GM21526 (cell line): ENCODE data around the gene BSG.
A peak's percentile ranks its signal among the peaks of the same experiment; 100 is the strongest.

Source experiments
- ATAC-seq: cut with Tn5 transposase; IDR thresholded peaks from one replicate; pipeline ENCODE4 v1.9.1; 2021; ENCODE audit warnings: moderate library complexity; ENCODE audit not compliant: unreplicated experiment, low FRiP score

The BSG gene

GRCh38 chr19:570937-571565 lies 1.3 kb upstream of the BSG start:
- ATAC-seq, result no peak

GRCh38 chr19:571566-571974 lies 826 bp upstream of the BSG start:
- ATAC-seq, result no peak

DNA sequence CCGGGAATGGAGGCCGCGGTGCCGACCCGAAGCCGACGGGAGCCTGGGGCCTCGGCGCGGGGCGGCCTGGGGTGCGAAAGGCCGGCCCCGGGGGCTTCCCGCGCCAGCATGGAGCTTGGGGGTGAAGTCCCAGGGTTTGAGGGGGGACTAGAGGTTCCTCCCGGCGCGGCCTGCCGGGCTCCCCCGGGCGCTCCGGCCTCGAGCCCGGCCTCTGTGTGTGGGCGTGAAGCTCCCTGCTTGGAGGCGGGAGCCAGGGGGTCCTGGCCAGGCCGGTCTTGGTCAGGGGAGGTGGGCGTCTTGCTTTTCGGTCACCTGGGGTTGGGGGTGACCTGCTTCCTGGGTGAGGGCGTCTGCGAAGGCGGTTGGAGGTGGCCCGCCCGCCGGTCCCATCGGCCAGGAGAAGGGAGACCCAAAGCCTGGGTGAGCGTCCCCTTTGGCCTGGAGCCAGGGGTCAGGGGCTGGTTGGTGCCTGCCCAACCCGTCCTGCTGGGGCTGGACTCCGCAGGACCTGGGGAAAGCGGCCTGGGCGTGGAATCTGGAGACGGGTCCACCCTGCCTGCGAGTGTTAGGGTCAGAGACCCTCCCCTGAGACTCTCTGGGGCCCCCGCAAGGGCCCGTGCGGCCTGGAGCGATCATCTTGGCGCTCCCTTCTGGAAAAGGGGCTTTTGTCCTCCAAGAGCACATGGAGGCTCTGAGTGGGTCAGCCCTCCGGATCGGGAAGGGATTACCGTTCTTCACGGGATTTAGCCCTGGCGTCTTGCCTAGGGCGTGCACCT lies 535 bp downstream of the BSG start:
- peak; percentile 22 for ATAC-seq

DNA sequence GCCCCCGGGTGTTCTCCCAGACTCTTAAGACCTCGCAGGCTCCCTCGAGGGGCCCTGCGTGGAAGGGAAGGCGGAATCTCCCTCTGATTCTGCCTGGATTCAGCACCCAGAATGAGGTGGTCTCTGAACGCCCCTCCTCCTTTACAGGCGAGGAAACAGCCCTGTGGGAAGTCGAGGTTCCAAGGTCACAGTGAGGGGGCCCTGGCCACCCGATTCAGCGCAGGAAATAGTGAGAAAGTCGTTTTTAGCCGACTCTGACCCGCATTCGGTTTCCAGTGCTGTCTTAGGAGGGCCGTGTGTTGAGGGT lies 1.1 kb downstream of the BSG start:
- ATAC-seq, result no peak

DNA sequence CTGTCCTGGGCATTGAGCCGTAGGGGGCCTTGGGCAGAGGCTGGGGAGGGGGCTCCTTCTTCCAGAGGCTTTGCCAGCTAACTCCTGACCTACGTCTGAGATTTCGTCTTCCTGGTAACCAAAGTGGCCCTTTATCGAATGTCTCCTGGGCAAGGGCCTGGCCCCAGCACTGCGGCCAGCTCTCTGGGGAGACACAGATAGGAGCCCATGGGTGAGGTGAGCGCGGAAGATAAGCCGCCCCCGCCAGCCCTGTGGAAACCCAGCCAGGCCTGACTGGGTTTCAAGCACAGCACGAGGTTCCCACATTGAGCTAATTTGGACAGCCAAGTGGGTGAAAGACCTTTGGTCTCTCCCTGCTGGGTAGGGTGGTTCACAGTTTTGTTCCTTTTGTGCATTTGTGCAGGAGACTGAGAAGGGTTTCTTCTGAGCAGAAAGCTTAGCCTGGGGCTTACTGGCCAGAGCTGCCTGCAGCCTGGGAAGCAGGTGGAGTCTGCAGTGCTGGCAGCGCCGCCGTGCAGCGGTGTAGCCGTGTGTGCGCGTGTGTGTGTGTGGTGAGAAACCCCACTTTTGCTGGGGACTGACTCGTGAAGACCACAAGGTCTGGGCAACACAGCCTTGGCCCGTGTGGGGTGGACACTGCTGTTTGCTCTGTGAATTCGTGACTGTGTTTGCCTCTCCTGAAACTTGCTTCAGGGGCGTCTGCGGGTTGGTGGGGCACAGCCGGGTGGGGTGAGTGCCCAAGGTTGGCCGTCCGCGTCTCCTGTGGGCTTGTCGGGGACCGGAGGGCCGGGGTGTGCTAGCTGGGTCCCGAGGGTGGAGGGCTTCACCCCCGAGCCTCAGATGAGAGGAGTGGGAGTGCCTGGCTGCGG lies 2.5 kb downstream of the BSG start:
- ATAC-seq, result no peak

- no peak for ATAC-seq
Observed at GRCh38 chr19:575527-576506, 3.4 kb downstream of the BSG start.

DNA sequence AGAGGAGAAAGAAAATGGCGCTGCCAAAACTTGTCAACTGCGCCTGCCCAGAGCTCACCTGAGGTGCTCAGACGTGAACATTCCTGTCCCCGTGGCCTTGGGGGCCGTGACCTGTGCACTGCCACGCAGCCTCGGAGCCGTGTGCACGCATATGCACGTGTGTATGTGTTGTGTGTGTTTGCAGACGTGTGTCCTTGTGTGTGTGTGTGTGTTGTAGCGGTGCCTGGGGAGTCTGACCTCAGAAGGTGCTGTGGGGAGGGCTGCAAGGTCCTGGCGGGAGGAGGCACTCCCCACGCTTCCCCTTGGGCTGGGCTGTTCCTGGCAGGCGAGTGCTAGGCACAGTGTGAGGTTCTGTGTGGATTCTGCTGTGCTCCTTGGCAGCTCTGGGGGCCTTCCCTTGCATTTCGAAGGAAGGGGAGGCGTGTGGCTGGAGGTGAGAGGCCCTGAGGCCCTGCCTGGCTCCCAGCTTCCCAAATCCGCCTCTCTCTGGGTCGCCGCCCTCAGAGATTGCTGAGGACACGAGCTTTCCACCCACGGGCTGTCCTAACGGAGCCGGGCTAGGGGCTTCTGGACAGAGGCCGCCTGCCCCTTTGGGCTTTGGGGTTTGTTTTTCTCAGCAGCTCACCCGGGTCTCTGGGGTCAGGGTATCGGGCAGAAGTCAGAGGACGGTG lies 4.5 kb downstream of the BSG start:
- ATAC-seq, result no peak

DNA sequence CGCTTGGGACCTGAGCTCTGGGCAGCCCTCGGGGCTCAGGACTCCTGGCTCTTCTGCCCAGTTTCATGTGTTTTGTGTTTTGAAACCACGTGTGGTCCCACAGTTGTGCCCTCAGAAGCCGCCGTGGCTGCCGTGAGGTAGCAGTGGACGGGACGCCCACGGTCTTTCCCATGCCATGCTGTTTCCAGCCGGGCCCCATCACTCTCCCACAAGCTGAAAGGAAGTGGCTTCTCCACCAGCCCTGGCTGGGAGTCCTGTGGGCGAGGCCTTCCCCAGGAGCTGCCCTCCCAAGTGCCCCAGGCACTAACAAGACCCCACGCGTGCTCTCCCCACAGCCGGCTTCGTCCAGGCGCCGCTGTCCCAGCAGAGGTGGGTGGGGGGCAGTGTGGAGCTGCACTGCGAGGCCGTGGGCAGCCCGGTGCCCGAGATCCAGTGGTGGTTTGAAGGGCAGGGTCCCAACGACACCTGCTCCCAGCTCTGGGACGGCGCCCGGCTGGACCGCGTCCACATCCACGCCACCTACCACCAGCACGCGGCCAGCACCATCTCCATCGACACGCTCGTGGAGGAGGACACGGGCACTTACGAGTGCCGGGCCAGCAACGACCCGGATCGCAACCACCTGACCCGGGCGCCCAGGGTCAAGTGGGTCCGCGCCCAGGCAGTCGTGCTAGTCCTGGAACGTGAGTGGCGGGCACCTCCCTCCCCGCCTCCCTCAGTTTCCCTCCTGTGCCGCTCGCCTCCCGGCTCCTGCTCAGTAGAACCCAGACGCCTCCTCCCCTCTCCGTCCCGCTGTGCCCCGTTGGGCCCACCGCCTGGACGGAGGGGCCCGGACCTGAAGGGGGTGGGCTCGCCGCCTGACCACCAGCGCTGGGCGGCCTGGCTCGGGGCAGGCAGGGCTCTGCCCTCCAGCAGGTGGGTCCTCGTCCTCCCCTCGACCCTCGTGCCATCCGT lies 5.3 kb downstream of the BSG start:
- ATAC-seq, result no peak

DNA sequence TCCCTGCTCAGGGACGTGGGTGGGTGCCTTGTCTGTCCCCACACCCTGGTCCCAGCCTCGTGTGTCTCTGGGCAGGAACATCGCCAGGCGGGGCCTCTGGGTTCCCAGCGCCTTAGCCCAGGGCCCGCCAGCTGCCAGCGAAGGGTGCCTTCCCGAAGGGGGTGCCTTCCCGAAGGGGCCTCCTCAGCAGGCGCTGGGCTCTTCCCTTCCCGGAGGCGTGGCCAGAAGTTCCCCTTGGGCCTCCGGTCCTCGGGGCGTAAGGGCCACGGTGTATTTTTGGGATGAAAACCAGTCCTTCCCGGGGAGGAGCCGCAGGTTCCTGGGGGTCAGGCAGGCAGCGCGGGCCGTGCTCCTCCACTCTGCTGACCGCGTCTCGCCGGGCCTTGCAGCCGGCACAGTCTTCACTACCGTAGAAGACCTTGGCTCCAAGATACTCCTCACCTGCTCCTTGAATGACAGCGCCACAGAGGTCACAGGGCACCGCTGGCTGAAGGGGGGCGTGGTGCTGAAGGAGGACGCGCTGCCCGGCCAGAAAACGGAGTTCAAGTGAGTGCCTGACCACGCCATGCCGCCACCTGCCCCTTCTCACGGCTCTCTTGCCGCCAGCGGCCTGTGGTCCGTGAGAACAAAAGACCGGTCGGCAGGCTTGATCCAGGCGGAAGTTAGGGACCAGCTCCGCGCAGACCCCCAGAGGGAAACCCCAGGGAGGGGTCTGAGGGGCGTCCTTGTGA lies 6.9 kb downstream of the BSG start:
- no peak for ATAC-seq

DNA sequence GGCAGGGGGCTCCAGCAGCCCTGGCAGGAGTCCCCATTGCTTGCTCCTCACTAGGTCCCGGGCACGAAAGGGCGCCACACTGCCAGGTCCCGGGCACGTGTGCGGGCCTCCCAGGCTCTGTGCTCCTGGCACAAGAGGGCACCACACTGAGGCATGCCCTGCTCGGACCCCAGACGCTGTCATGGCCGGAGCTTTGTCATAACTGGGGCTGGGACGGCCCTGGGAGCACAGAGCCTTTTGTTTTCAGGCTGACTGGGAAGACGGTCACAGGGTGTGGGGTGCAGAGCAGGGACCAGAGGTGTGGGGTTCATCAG lies 7.4 kb downstream of the BSG start:
- no peak for ATAC-seq

DNA sequence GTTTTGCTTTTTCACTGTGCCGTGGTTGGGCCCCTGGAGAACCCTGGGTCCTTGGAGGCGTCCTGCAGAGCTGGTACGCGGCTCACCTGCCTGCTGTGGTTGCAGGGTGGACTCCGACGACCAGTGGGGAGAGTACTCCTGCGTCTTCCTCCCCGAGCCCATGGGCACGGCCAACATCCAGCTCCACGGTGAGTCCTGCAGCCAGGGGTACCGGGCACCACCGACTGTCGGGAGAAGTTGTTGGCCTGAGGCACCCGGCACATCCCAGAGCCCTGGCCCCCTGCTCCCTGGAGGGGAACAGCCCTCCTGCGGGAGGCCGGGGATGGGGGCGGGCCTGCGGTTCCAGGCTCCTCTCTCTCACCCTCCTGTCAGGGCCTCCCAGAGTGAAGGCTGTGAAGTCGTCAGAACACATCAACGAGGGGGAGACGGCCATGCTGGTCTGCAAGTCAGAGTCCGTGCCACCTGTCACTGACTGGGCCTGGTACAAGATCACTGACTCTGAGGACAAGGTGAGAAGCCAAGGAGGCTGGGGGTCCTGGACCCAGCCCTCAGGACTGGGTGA lies 8.0 kb downstream of the BSG start:
- no peak for ATAC-seq

- ATAC-seq, result no peak
Observed at GRCh38 chr19:581399-582111, 9.2 kb downstream of the BSG start.

DNA sequence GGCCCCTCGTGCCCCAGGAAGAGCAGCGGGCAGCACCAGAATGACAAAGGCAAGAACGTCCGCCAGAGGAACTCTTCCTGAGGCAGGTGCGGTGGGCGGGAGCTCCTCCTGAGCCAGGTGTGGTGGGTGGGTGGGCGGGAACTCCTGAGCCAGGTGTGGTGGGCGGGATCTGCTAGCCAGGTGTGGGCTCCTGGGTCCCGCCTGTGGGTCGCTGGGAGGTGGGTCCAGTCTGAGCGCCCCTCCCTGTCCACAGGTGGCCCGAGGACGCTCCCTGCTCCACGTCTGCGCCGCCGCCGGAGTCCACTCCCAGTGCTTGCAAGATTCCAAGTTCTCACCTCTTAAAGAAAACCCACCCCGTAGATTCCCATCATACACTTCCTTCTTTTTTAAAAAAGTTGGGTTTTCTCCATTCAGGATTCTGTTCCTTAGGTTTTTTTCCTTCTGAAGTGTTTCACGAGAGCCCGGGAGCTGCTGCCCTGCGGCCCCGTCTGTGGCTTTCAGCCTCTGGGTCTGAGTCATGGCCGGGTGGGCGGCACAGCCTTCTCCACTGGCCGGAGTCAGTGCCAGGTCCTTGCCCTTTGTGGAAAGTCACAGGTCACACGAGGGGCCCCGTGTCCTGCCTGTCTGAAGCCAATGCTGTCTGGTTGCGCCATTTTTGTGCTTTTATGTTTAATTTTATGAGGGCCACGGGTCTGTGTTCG lies 10.3 kb downstream of the BSG start:
- ATAC-seq, result no peak

GRCh38 chr19:583198-583967 lies 11.0 kb downstream of the BSG start:
- ATAC-seq, result no peak

DNA sequence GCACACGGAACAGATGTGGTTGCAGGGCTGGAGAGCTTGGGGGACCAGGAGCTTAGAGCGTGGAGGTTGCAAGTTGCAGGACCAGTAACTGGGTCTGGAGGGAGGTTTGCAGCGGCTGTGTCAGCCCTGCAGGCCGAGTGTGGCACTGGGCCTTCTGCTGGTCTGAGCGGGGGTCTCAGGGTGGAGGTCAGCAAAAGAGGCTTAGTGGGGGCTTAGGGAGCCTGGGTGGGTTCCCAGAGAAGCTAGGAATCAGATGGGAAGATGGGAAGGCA lies 11.5 kb downstream of the BSG start:
- ATAC-seq, result no peak

DNA sequence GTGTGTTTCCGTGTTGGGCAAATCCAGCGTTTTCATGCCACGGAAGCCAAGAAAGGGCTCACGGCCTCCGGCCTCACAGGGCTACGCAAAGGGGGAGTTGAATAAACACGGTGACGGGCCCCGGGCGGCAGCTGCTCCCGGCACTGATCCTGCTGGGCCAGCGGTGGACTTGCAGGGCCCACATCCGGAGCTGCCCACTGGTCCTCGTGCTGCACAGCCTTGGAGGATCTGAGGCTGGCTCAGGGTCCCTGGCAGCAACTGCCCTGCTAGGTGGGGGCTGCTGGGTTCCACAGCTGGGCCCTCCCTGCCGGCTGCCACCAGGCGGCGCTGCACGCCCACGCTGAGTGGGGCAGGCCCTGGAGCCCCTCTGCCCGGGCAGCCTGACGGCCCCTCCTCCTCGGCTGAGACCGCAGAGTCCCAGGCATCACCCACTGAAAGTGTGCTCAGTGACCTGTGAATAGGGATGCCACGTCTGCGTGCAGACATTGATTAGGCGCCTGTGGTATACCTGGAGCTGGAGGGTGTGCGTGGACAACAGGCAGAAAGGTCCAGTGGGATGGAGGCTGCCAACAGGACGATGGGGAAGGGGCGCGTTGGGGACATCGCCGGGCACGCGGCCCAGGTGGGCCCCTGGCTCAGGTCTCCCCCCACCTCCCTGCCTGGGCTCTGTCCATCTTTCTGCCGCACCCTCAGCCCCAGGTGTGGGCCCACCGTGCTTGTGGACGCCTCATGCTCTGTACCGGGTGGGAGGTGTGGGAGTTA lies 12.0 kb downstream of the BSG start:
- ATAC-seq, result no peak
